Measurements from ENCODE around the gene ALPP. TPM values are rescaled to one million over a fixed set of nuclear protein-coding genes. Genes with fewer than 3 reads are reported as not detected.

ALPP gene
- total RNA-seq, 1 experiment from 2014 or later: 0.20 TPM

DNA sequence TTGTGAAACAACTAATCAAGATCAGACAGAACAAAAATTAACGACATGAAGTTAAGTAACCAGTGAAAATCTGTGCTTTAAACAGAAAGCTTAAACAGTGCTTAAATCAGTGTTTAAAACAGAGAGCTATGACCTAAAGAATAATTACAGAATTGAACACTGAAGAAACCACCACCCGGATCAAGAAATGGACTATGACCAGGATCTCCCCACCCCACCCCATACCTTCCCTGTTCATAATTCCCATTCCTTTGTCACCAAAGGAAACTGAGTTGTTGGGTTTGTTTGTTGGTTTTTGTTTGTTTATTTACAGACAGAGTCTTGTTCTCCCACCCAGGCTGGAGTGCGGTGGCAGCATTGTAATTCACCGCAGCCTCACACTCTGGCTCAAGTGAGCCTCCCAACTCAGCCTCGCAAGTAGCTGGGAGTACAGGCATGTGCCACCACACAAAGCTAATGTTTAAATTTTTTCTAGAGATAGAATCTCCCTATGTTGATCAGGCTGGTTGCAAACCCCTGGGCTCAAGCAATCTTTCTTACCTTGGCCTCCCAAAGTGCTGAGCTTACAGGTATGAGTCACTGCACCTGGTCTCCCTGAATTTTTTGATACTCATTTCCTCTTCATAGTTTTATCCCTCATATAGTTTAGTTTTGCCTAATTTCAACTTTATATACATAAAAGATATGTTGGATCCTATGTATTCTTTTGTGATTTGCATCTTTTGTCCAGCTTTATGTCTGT lies 19.9 kb downstream of the ALPP start:
- Mint-ChIP-seq H3K4me3 (no peak overlapping the region), H3K27me3 (ENCODE audit: low read depth) (peaks cover 2% of the 10 kb centered on the region; the same call in 1 of the 2 replicates), H3K27ac (no peak overlapping the region), H3K4me1 (peaks cover 0 to 9% of the 10 kb centered on the region in 2 experiments; a peak in 2 of 4 replicates), H3K9me3 (no peaks in the 10 kb centered on the region), H3K36me3 (ENCODE audit: insufficient read depth in 1 of 3, low read depth in 3 of 3) (peaks cover 0 to 68% (median 16%) of the 10 kb centered on the region in 3 experiments; a peak in 3 of 7 replicates)
- Histone ChIP-seq H3K4ac (ENCODE audit: low read depth, low read length) (no peak overlapping the region), H3K9ac (ENCODE audit: extremely low read depth, insufficient read length, low read length) (no peak overlapping the region), H3K56ac (ENCODE audit: insufficient read length, low read depth, low read length) (no peak overlapping the region), H3K27ac (ENCODE audit: insufficient read length, low read depth, low read length) (no peak overlapping the region), H3K4me1 (ENCODE audit: insufficient read depth, low read length) (no peaks in the 10 kb centered on the region), H4K5ac (ENCODE audit: insufficient read length, low read depth, low read length) (no peak overlapping the region), H3K79me1 (ENCODE audit: insufficient read depth, low read depth, low read length, poor library complexity, severe bottlenecking) (no peaks in the 10 kb centered on the region), H4K8ac (replicated peaks; ENCODE audit: insufficient read length, low read depth, low read length) (no peak overlapping the region), H3K14ac (ENCODE audit: insufficient read depth, low read length) (no peak overlapping the region), H3K79me2 (ENCODE audit: insufficient read depth, low read length) (no peaks in the 10 kb centered on the region), H3K9me3 (ENCODE audit: control insufficient read depth, low read depth, low read length) (no peaks in the 10 kb centered on the region), H4K20me1 (ENCODE audit: control insufficient read depth, insufficient read depth, insufficient read length) (no peaks in the 10 kb centered on the region), H2BK20ac (ENCODE audit: low read depth, low read length, poor library complexity, severe bottlenecking) (no peak overlapping the region), H3K27me3 (ENCODE audit: insufficient read depth, low read length) (no peaks in the 10 kb centered on the region), H4K91ac (ENCODE audit: insufficient read length, low read depth, low read length) (no peak overlapping the region), H3K23ac (ENCODE audit: insufficient read length, low read depth, low read length) (no peak overlapping the region), H2BK5ac (ENCODE audit: insufficient read length, low read length) (no peak overlapping the region), H2BK120ac (ENCODE audit: low read depth, low read length, poor library complexity, severe bottlenecking) (no peak overlapping the region), H3K23me2 (ENCODE audit: insufficient read length, low read depth, low read length, poor library complexity, severe bottlenecking) (no peaks in the 10 kb centered on the region), H2BK15ac (ENCODE audit: low read depth, low read length) (no peak overlapping the region), H2AFZ (ENCODE audit: low read length) (no peak overlapping the region), H2AK5ac (ENCODE audit: insufficient read length, low read length) (no peak overlapping the region), H3K4me2 (ENCODE audit: insufficient read depth, insufficient read length, low read length) (no peak overlapping the region), H2BK12ac (ENCODE audit: insufficient read length, low read depth, low read length) (no peak overlapping the region), H3K18ac (ENCODE audit: insufficient read length, low read depth, low read length) (no peak overlapping the region), H3T11ph (ENCODE audit: low read length) (no peak overlapping the region)
- WGBS (ENCODE audit: extremely low coverage, insufficient read length, low lambda C conversion rate): no CpG with 5 or more reads among the region's 5 CpGs
- TF ChIP-seq, protein P1, sequence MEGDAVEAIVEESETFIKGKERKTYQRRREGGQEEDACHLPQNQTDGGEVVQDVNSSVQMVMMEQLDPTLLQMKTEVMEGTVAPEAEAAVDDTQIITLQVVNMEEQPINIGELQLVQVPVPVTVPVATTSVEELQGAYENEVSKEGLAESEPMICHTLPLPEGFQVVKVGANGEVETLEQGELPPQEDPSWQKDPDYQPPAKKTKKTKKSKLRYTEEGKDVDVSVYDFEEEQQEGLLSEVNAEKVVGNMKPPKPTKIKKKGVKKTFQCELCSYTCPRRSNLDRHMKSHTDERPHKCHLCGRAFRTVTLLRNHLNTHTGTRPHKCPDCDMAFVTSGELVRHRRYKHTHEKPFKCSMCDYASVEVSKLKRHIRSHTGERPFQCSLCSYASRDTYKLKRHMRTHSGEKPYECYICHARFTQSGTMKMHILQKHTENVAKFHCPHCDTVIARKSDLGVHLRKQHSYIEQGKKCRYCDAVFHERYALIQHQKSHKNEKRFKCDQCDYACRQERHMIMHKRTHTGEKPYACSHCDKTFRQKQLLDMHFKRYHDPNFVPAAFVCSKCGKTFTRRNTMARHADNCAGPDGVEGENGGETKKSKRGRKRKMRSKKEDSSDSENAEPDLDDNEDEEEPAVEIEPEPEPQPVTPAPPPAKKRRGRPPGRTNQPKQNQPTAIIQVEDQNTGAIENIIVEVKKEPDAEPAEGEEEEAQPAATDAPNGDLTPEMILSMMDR (conservative IDR thresholded peaks at IDR 0.05): no peak
- DNase-seq: no peak

Measured in H9 (cell line).